ENCODE data around the gene IPPK. TPM values are rescaled to one million over a fixed set of nuclear protein-coding genes. Genes with fewer than 3 reads are reported as not detected.

Gene IPPK
- total RNA-seq, 5 donors from 2014 or later (not counting 1 experiment from before 2014, with no cell fraction given): 7.5 to 9.6 (median 8.3) TPM

DNA sequence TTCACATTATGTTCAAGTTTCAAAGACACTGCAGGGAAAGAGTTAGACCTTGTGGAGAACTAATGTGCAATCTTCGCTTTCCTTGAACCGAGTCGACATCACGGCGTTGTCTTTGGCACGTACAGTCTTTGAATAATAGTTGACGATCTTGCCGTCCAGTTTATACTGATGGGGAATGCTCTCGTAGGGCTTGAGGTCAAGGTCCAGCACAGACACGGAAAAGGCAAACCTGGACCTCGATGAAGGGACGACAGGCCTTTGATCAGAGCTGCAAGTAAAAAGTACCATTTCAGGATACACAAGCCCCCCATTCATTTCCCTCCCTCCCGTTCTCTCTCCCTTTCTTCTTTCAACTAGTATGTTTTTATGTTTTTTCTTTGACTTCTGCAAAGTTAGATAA is 54.1 kb downstream of the IPPK start:
- POLR2A ChIA-PET: no interaction called here
- no peaks in the 10 kb centered on the region for H3K9me3 Mint-ChIP-seq
- H3K4me1 Mint-ChIP-seq: no peaks in the 10 kb centered on the region
- no peaks in the 10 kb centered on the region for H3K9me3 ChIP-seq
- no peak for ATAC-seq (replicated peaks in 1 of 4)
- H3K27ac Mint-ChIP-seq: no peak overlapping the region
- peaks cover 24 to 83% of the 10 kb centered on the region in 2 donors for H3K36me3 ChIP-seq (ENCODE audit: control insufficient read depth in 2 of 2, extremely low read depth in 1 of 2, insufficient read depth in 1 of 2, low read length in 1 of 2)
- H3K4me1 ChIP-seq (ENCODE audit: control insufficient read depth in 1 of 2, extremely low read depth in 1 of 2, insufficient read depth in 2 of 2, low read length in 2 of 2): no peaks in the 10 kb centered on the region
- no peaks in the 10 kb centered on the region for H3K27me3 Mint-ChIP-seq
- no peak overlapping the region for H3K27ac ChIP-seq (ENCODE audit: low read length)
- peaks cover 71% of the 10 kb centered on the region for H3K36me3 Mint-ChIP-seq
- no peak for DNase-seq
- CTCF ChIA-PET: no interaction called here
- WGBS (ENCODE audit: insufficient coverage): 100% methylated on average over 8 of the region's 13 CpGs
- no peak overlapping the region for H3K4me3 Mint-ChIP-seq
- H3K4me3 ChIP-seq (ENCODE audit: control insufficient read depth in 1 of 2, extremely low read depth in 1 of 2, low read length in 1 of 2): no peak overlapping the region
- H3K27me3 ChIP-seq (replicated peaks in 1 of 2; ENCODE audit: control insufficient read depth in 2 of 2, extremely low read depth in 1 of 2, insufficient read depth in 2 of 2, low read length in 1 of 2): no peaks in the 10 kb centered on the region

DNA sequence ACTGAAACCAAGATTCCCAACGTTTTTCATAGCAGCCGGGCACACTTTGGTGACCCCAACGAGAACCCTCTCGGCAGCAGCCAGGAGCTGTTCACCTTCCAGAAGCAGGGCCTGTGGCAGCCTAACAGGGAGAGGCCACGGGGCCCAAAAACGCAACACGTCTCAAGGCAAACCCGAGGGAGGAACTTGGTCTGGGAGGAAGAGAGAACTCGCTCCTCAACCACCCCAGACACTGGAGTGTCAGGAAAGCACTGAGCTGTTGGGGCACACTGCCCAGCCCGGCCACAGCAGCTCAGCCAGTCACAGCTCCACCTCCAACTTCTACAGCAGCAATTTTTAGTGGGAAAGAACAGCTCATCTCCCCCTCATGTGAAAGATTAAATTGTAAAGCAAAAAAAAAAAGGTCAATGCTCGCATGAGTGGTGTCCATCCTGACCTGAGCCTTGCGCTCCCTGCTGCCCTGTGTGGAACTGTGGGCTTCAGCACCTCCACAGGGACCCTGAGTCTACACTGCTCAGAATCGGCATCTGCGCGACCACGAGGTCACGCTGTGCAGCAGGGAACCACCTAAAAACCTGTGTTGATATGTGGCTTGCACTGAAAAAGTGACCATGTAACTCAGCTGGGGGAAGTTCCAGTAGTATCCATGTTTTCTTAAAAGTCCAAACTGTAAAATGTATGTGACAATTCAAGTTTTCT is 55.0 kb downstream of the IPPK start:
- H3K9me3 ChIP-seq: no peaks in the 10 kb centered on the region
- H3K27ac Mint-ChIP-seq: no peak overlapping the region
- WGBS (ENCODE audit: insufficient coverage): 95% methylated on average over 11 of the region's 17 CpGs
- no peak for ATAC-seq (replicated peaks in 1 of 4)
- no peak overlapping the region for H3K4me3 Mint-ChIP-seq
- H3K36me3 Mint-ChIP-seq: peaks cover 64% of the 10 kb centered on the region
- no peaks in the 10 kb centered on the region for H3K4me1 Mint-ChIP-seq
- H3K27me3 Mint-ChIP-seq: no peaks in the 10 kb centered on the region
- ChIA-PET CTCF (no interaction called here), POLR2A (no interaction called here)
- no peaks in the 10 kb centered on the region for H3K27me3 ChIP-seq (replicated peaks in 1 of 2; ENCODE audit: control insufficient read depth in 2 of 2, extremely low read depth in 1 of 2, insufficient read depth in 2 of 2, low read length in 1 of 2)
- H3K4me1 ChIP-seq (ENCODE audit: control insufficient read depth in 1 of 2, extremely low read depth in 1 of 2, insufficient read depth in 2 of 2, low read length in 2 of 2): no peaks in the 10 kb centered on the region
- no peaks in the 10 kb centered on the region for H3K9me3 Mint-ChIP-seq
- DNase-seq: no peak
- H3K27ac ChIP-seq (ENCODE audit: low read length): no peak overlapping the region
- H3K4me3 ChIP-seq (ENCODE audit: control insufficient read depth in 1 of 2, extremely low read depth in 1 of 2, low read length in 1 of 2): no peak overlapping the region
- H3K36me3 ChIP-seq (ENCODE audit: control insufficient read depth in 2 of 2, extremely low read depth in 1 of 2, insufficient read depth in 1 of 2, low read length in 1 of 2): peaks cover 24 to 74% of the 10 kb centered on the region in 2 donors

DNA sequence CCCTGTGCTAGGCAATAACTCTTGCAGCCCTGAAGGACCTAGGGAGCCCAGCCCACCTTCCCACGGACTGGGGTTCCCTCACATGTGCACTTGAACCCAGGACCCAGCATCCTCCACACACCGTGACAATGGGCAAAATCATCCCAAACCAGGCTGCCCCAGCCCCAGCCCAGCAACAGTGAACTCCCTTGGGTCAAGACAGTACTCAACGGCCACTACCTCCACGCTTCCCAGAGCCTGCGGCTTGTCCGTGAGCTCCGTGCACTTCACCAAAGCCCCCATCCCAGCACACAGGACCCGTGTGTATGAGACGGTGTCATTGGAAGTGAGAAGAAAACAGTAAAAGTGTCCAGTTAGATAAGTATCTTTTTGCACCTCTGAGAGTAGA is 55.8 kb downstream of the IPPK start:
- ATAC-seq (replicated peaks in 1 of 4): no peak
- Histone ChIP-seq H3K4me3 (ENCODE audit: control insufficient read depth in 1 of 2, extremely low read depth in 1 of 2, low read length in 1 of 2) (no peak overlapping the region), H3K9me3 (no peaks in the 10 kb centered on the region), H3K4me1 (ENCODE audit: control insufficient read depth in 1 of 2, extremely low read depth in 1 of 2, insufficient read depth in 2 of 2, low read length in 2 of 2) (no peaks in the 10 kb centered on the region), H3K36me3 (ENCODE audit: control insufficient read depth in 2 of 2, extremely low read depth in 1 of 2, insufficient read depth in 1 of 2, low read length in 1 of 2) (peaks cover 20 to 66% of the 10 kb centered on the region in 2 donors), H3K27ac (ENCODE audit: low read length) (no peak overlapping the region), H3K27me3 (replicated peaks in 1 of 2; ENCODE audit: control insufficient read depth in 2 of 2, extremely low read depth in 1 of 2, insufficient read depth in 2 of 2, low read length in 1 of 2) (no peaks in the 10 kb centered on the region)
- DNase-seq: no peak
- Mint-ChIP-seq H3K4me3 (no peak overlapping the region), H3K4me1 (no peaks in the 10 kb centered on the region), H3K27me3 (no peaks in the 10 kb centered on the region), H3K9me3 (no peaks in the 10 kb centered on the region), H3K27ac (no peak overlapping the region), H3K36me3 (peaks cover 58% of the 10 kb centered on the region)
- POLR2A ChIA-PET: no interaction called here
- CTCF ChIA-PET: no interaction called here
- 96% methylated on average over 3 of the region's 9 CpGs for WGBS (ENCODE audit: insufficient coverage)

DNA sequence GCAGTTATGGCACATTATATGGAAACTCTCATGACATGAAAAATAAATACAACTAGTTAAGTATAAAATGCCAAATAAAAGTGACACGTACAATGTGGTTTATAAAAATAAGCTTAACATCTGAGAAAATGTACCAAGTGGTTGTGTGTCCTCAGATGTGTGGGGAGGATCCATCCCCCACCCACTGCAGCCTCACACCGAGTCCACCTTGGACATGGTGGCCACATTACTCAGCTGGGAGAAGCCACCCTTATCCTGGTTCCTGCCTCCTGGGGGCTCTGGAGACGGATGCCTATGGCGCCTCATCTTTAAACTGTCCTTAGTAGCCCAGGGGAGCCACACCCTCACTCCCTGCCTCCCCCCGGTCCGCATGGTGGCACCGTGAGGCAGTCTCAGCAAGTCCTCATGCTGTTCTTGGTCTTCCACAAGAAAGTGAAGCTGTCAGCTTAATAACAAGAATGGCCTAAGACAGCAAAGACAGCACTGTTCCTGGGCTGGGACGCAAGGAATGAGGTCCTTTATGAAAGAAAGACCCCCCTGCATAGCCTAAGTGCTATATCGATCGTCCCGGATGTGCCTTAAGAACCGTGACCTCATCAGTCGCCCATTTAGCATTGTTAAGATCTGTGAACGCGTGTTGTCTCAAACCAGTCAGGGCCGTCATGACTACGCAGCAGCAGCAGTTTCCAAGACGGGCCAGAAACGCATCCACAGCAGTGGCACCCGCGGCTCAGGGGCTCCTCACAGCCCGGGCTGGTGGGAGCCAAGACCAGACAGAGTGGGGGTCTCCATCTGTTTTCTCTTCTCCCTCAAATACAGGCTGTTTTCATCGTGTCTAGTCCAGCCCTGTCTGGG is 56.4 kb downstream of the IPPK start:
- CTCF ChIA-PET: no interaction called here
- H3K4me1 Mint-ChIP-seq: no peaks in the 10 kb centered on the region
- no peak overlapping the region for H3K27ac Mint-ChIP-seq

DNA sequence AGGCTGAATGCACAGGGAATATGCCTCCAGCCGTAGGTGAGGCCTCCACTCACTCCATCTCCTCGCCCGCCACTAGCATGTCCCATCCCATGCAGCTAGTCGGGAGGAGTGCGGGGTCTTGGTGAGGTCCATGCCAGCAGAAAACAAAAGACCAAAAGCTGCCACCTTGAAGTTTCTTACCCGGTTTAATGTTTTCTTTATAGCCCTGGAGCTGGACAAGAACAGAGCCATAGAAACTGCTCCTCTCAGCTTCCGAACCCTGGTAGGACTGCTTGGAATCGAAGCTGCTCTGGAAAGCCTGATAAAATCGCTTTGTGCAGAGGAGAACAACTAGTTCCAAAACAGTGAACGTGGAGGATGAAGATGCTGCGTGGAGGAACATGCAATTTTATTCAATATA is 57.1 kb downstream of the IPPK start:
- Mint-ChIP-seq H3K36me3 (peaks cover 48% of the 10 kb centered on the region), H3K4me1 (no peaks in the 10 kb centered on the region), H3K27ac (no peak overlapping the region), H3K9me3 (no peaks in the 10 kb centered on the region), H3K27me3 (no peaks in the 10 kb centered on the region), H3K4me3 (no peak overlapping the region)
- no peak overlapping the region for H3K4me3 ChIP-seq (ENCODE audit: control insufficient read depth in 1 of 2, extremely low read depth in 1 of 2, low read length in 1 of 2)
- H3K4me1 ChIP-seq (ENCODE audit: control insufficient read depth in 1 of 2, extremely low read depth in 1 of 2, insufficient read depth in 2 of 2, low read length in 2 of 2): no peaks in the 10 kb centered on the region
- H3K9me3 ChIP-seq: no peaks in the 10 kb centered on the region
- ATAC-seq (replicated peaks in 1 of 4) (no peak), DNase-seq (no peak)
- peaks cover 16 to 54% of the 10 kb centered on the region in 2 donors for H3K36me3 ChIP-seq (ENCODE audit: control insufficient read depth in 2 of 2, extremely low read depth in 1 of 2, insufficient read depth in 1 of 2, low read length in 1 of 2)
- no peaks in the 10 kb centered on the region for H3K27me3 ChIP-seq (replicated peaks in 1 of 2; ENCODE audit: control insufficient read depth in 2 of 2, extremely low read depth in 1 of 2, insufficient read depth in 2 of 2, low read length in 1 of 2)
- WGBS (ENCODE audit: insufficient coverage): 94% methylated on average over 10 of the region's 11 CpGs
- CTCF ChIA-PET: no interaction called here
- no peak overlapping the region for H3K27ac ChIP-seq (ENCODE audit: low read length)
- POLR2A ChIA-PET: no interaction called here

More for the DNA sequence above, 56.4 kb downstream of the IPPK start:
- no peaks in the 10 kb centered on the region for H3K9me3 ChIP-seq
- no peak overlapping the region for H3K4me3 ChIP-seq (ENCODE audit: control insufficient read depth in 1 of 2, extremely low read depth in 1 of 2, low read length in 1 of 2)
- H3K27me3 ChIP-seq (replicated peaks in 1 of 2; ENCODE audit: control insufficient read depth in 2 of 2, extremely low read depth in 1 of 2, insufficient read depth in 2 of 2, low read length in 1 of 2): no peaks in the 10 kb centered on the region
- no peak overlapping the region for H3K27ac ChIP-seq (ENCODE audit: low read length)
- peaks cover 16 to 60% of the 10 kb centered on the region in 2 donors for H3K36me3 ChIP-seq (ENCODE audit: control insufficient read depth in 2 of 2, extremely low read depth in 1 of 2, insufficient read depth in 1 of 2, low read length in 1 of 2)
- Mint-ChIP-seq H3K9me3 (no peaks in the 10 kb centered on the region), H3K27me3 (no peaks in the 10 kb centered on the region), H3K4me3 (no peak overlapping the region), H3K36me3 (peaks cover 52% of the 10 kb centered on the region)
- H3K4me1 ChIP-seq (ENCODE audit: control insufficient read depth in 1 of 2, extremely low read depth in 1 of 2, insufficient read depth in 2 of 2, low read length in 2 of 2): no peaks in the 10 kb centered on the region
- WGBS (ENCODE audit: insufficient coverage): 98% methylated on average over 20 of the region's 23 CpGs
- no peak for DNase-seq
- POLR2A ChIA-PET: no interaction called here
- no peak for ATAC-seq (replicated peaks in 1 of 4)

DNA sequence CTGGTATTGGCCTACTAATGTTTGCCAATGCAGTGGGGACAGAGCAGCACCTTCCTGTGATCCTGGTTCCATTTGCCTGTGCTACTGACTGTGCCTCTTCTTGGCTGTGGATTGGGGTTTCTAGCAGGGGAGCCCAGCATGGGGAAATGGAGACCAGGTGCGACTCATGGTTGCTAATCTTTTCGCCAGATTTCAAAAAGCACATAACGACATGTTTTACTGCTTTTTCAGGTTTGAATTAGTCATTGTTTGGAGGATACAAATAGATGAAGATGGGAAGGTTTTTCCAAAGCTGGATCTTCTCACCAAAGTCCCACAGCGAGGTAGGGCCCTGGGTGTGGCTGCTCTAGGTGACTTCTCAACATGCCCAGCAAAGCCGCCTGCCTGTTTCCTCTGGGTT is 57.6 kb downstream of the IPPK start:
- Mint-ChIP-seq H3K4me3 (no peak overlapping the region), H3K27ac (no peak overlapping the region), H3K9me3 (no peaks in the 10 kb centered on the region), H3K36me3 (peaks cover 44% of the 10 kb centered on the region), H3K27me3 (no peaks in the 10 kb centered on the region), H3K4me1 (no peaks in the 10 kb centered on the region)
- ATAC-seq (replicated peaks in 1 of 4): no peak
- Histone ChIP-seq H3K4me3 (ENCODE audit: control insufficient read depth in 1 of 2, extremely low read depth in 1 of 2, low read length in 1 of 2) (no peak overlapping the region), H3K27me3 (replicated peaks in 1 of 2; ENCODE audit: control insufficient read depth in 2 of 2, extremely low read depth in 1 of 2, insufficient read depth in 2 of 2, low read length in 1 of 2) (no peaks in the 10 kb centered on the region), H3K36me3 (ENCODE audit: control insufficient read depth in 2 of 2, extremely low read depth in 1 of 2, insufficient read depth in 1 of 2, low read length in 1 of 2) (peaks cover 16 to 48% of the 10 kb centered on the region in 2 donors), H3K9me3 (no peaks in the 10 kb centered on the region), H3K27ac (ENCODE audit: low read length) (no peak overlapping the region), H3K4me1 (ENCODE audit: control insufficient read depth in 1 of 2, extremely low read depth in 1 of 2, insufficient read depth in 2 of 2, low read length in 2 of 2) (no peaks in the 10 kb centered on the region)
- WGBS (ENCODE audit: insufficient coverage): 94% methylated on average over 3 of the region's 5 CpGs
- ChIA-PET CTCF (no interaction called here), POLR2A (no interaction called here)
- no peak for DNase-seq
